Measurements from ENCODE around the gene FBXO21. TPM values are rescaled to one million over a fixed set of nuclear protein-coding genes. Genes with fewer than 3 reads are reported as not detected.
"Not testable (repeated sequence)": the region's sequence is repeated elsewhere in the genome, so short reads cannot be mapped to it uniquely, and the experiment has no call there.

The FBXO21 gene, protein sequence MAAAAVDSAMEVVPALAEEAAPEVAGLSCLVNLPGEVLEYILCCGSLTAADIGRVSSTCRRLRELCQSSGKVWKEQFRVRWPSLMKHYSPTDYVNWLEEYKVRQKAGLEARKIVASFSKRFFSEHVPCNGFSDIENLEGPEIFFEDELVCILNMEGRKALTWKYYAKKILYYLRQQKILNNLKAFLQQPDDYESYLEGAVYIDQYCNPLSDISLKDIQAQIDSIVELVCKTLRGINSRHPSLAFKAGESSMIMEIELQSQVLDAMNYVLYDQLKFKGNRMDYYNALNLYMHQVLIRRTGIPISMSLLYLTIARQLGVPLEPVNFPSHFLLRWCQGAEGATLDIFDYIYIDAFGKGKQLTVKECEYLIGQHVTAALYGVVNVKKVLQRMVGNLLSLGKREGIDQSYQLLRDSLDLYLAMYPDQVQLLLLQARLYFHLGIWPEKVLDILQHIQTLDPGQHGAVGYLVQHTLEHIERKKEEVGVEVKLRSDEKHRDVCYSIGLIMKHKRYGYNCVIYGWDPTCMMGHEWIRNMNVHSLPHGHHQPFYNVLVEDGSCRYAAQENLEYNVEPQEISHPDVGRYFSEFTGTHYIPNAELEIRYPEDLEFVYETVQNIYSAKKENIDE
- polyA plus RNA-seq (ENCODE audit: insufficient read length in 4 of 4), result 10 to 100 TPM; 47.8 to 65.2 (median 60.9) TPM

DNA sequence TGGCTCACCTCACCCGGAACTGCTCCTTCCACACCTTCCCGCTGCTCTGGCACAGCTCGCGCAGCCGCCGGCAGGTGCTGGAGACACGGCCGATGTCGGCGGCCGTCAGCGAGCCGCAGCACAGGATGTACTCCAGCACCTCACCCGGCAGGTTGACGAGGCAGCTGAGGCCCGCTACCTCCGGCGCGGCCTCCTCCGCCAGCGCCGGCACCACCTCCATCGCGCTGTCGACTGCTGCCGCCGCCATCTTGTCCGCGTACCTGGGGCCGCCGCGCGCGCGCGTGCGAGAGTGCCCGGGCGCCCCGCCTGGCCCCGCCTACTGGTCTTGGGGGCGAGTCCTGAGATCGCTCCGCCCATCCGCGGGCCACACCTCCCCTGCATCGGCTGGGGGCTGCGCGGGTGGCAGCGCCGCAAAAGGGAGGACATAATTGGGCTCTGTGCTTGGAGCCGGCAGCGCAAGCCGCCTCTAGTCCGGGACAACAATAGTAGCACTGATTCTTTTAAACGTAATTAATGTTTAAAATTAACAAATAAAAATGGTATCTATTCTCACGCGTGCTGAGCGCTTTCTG, at the start of gene FBXO21:
Gene FBXO21, minus strand, starts transcription at position 261 of the 572 bp plus-strand sequence. Its CDS starts 14 bp downstream, at position 247.
- peak; percentile 70 to 79 (median 76) for DNase-seq (ENCODE audit: low read depth in 4 of 4, low spot score in 3 of 4)

DNA sequence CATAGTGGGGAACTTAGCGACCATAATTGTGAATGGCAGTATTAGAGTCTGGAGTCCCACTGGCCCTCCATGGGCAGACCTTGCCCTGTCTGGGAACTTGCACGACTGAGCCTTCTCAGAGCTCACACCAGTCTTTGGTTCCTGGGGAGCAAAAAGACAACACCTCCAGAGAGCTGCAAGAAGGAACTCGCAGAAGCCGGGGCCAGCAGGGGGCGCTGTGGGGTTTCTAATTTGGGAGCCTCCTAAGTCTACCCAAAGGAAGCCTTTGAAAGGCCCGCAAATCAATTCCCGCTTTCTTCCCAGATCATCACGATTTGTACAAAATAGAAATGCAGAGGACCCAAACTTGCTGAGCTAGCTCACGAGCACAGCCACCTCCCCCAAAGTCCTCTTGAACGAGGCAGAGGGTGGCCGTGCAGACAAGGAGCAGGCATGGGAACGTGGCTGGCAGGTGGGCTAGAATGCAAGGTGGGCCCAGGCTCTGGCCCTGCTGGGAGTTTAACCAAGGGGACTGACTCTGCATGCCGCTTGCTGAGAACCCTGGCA, 46.3 kb upstream of the FBXO21 start:
- peak; percentile 23 to 59 (median 52) for DNase-seq (ENCODE audit: low read depth in 4 of 4, low spot score in 3 of 4)

DNA sequence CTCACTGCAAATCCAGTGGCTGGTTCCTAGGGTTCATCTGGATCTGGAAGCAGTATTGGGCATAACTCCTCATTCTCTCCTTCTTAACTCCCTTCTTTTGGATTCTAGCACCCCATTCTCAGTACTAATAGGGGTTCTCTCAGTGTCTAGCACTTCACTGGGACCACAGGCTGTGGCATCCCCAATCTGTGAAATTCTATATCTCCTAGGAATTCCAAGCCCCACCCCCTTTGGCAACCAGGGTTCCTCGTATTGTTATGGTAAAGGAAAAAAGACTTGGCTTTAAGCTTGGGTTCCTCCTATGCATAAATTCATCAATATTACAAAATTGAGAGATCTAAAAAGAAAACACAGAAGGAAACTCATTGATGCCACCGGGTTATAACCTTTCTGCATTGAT, 45.0 kb upstream of the FBXO21 start:
- DNase-seq (ENCODE audit: low read depth in 4 of 4, low spot score in 3 of 4), result no peak

DNA sequence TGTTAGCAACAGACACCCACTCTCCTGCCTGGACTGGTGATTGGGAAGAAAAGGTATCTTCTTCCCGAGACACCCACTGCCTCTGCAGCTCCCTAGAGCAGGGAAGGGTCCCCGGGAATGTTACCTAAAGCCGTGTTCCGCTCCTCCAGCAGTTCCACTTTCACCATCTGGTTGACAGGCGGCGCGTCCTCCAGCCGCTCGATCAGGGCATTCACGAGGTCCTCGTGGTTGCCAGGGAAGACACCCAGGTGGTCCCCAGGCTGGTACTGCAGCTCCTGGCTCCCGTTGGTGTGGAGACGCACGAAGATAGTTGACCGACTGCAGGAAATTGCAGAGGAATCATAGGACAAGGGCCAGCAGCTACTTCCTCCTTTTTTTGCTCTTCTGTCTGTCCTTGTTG, 44.2 kb upstream of the FBXO21 start:
- DNase-seq (ENCODE audit: low read depth in 4 of 4, low spot score in 3 of 4), result no peak

DNA sequence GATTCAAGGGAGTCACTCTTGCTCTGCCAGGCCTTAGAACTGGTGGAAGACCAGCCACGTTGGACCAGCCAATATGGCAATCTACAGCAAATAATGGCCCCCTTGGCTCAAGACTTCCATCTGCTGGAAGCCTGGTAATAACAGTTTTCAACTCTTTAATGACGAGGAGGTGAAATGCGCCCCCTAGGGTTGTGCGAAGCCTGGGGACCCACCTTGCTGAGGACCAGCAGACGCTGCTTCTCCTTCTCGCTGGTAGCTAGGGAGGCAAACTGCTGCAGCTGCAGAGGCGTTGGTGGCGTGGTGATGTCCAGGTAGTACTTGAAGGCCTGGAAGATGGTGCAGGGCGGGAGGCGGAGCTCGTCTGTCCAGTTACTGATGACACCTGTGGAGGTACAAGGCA, 41.5 kb upstream of the FBXO21 start:
- no peak for DNase-seq (ENCODE audit: low read depth in 4 of 4, low spot score in 3 of 4)

DNA sequence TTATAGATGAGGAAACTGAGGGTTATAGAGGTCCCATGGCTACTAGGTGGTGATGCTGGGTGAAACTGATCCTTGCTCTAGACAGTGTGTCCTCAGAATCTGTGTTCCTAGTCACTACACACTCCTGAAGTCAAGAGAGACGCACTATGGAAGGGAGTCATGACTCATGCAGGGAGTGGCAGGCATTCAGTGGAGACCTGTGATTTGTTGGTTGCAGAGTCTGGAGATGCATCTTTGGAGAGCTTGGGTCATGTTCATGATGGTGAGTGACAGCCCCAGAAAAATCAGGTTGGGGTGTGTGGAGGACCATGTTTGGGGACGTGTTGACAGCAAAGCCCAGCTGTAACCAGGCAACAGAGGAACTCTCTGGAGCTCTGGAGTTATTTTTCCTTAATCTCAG, 38.0 kb upstream of the FBXO21 start:
- DNase-seq (ENCODE audit: low read depth in 4 of 4, low spot score in 3 of 4), result no peak

DNA sequence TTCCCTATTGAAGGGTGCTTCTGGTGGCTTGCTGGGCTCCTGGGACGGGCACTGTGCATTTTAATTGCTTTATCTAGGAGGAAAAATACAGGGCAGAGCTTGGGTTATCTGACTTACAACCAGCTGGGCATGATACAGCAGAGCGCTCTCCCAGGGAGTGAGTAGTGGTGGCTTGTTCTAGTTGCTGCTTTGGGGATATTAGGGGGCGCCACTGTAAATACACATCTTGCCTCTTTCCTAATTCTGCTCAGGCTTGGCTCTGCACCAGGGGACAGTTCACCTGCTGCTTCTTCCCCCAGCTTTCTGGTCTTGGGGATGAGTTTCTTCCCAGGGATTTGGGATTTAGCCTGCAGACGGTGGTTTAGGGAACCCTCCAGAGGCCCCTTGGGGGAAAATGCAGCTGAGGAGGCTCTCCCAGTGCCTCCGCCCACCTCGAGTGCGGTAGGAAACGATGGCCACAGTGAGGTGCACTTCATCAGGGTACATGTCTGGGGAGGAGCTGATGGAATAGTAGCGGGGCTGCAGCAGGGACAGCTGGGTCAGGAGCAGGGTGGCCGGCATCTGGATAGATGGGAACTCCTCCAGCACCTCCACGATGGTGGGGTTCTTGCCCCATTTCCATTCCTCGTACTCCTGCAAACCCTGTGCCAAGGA, 36.9 kb upstream of the FBXO21 start:
- DNase-seq (ENCODE audit: low read depth in 4 of 4, low spot score in 3 of 4), result no peak

DNA sequence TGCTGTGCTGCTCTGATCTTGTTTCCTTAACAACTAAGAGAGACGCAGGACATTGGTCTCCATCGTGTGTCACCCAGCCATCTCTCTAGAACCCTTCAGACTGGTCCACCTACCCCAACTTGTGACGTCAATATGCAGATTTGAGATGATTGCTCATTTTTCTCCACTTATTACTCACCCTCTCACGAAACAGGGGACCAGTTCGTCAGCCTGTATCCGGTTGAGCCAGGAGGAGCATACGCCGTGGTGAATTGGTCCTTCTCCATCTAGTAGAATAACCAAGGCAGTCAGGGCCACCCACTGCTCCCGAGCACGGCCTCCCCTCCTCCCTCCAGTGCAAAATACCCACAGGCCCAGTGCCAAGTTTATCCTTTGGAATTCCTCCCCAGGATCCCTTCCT, 36.2 kb upstream of the FBXO21 start:
- DNase-seq (ENCODE audit: low read depth in 4 of 4, low spot score in 3 of 4), result no peak

DNA sequence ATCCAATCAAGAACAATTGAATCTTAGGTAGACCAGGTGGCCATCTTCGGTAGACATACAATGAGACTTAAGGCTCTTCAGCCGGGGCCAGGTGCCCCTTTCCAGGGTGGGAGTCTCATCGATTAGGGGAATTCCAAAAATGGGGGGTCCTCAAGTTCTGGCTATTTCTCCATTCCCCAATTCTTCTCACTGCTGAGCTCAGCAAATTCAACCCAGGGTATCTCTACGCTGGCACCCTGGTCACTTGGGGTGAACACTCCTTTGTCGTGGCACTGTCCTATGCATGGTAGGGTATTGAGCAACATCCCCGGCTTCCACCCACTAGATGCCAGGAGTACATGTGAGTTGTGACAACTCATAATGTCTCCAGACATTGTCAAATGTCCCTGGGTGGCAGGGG, 34.9 kb upstream of the FBXO21 start:
- DNase-seq (ENCODE audit: low read depth in 4 of 4, low spot score in 3 of 4), result no peak

DNA sequence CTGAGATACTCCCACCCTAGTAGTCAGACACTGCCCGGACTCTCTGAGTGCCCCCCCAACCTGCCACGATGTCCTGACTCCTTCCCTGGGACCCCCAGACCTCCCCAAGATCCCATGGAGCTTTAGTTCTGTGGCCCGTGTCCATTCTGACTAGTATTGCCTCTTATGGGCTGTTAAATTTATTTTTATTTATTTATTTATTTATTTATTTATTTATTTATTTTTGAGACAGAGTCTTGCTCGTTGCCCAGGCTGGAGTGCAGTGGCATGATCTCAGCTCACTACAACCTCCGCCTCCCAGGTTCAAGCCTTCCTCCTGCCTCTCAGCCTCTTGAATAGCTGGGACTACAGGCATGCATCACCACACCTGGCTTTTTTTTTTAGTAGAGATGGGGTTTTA, 30.7 kb upstream of the FBXO21 start:
- not testable (repeated sequence) for DNase-seq (ENCODE audit: low read depth in 4 of 4, low spot score in 3 of 4)

DNA sequence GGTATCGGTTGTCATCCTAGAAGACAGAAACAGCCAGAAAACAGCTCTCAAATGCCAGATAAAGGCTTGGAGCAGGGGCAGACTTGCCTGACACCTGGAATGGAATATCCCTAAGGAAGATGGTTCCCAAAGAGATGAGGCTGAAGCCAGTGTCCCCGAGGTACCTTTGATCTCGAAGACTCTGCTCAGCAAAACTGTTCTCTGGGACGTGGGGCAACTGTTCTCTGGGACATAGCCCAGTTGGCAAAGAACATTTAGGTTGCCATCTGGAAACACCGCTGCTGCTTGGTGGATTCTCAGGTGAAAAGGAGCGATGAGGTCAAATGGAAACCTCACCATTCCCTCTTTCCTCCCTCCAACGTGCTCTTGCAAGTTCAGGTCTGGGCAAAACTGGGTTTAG, 27.9 kb upstream of the FBXO21 start:
- no peak for DNase-seq (ENCODE audit: low read depth in 4 of 4, low spot score in 3 of 4)

DNA sequence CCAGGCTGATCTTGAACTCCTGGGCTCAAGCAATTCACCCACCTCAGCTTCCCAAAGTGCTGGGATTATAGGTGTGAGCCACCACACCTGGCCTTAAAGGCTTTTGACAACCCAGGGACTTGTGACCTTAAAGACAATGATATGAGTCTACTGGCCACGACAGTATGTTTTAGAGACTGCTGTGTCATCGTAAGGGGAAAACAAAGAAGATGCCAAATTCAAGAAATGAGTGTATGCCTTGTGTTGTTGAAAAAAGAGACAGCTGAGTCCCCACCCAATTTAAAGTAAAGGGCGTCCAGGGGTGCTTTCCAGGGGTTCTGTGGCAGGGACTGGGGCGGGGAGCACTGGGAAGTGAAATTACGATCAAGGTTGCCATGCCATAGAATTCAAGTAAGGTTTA, 26.4 kb upstream of the FBXO21 start:
- DNase-seq (ENCODE audit: low read depth in 4 of 4, low spot score in 3 of 4), result no peak

DNA sequence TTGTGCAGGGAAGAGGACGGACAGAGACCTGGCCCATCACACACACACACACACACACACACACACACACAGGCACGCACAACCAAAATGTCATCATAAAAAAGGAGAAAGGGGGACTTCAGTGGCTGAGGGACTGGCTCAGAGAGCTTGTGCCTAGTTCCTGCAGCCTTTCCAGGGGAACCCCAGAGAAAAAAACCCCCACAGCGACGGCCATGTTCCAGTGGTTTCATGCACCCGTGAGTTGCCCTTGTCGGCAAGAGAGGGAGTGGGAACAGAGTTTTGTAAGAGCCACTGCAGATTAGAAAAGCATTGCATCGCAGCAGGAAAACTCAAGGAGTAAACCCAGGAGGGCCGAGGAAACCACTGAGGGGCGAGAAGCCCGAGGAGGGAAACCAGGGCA, 24.5 kb upstream of the FBXO21 start:
- no peak for DNase-seq (ENCODE audit: low read depth in 4 of 4, low spot score in 3 of 4)

DNA sequence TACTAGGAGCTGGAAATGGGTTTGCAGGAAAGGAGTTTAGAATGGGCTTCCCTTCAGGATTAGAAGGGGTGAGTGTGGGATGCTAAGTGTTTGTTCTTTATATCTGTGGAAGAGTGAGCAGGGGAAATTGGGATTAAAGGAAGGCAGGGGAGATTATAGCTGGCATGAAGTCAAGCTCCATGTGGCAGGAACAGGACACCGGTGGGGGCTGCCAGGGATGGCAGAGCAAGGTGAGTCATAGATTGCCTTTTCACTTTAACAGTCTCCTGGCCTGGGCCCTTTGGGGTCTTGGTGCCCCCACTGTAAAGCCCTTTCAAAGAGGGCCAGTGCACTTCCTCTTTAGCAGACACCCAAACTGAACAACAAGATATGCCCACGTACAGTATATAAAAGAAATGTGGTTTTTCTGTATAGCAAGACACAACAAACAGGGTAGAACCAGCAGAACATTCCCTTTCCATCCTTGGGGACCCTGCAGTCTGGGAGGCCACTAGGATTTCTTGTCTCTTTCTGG, 23.1 kb upstream of the FBXO21 start:
- no peak for DNase-seq (ENCODE audit: low read depth in 4 of 4, low spot score in 3 of 4)

DNA sequence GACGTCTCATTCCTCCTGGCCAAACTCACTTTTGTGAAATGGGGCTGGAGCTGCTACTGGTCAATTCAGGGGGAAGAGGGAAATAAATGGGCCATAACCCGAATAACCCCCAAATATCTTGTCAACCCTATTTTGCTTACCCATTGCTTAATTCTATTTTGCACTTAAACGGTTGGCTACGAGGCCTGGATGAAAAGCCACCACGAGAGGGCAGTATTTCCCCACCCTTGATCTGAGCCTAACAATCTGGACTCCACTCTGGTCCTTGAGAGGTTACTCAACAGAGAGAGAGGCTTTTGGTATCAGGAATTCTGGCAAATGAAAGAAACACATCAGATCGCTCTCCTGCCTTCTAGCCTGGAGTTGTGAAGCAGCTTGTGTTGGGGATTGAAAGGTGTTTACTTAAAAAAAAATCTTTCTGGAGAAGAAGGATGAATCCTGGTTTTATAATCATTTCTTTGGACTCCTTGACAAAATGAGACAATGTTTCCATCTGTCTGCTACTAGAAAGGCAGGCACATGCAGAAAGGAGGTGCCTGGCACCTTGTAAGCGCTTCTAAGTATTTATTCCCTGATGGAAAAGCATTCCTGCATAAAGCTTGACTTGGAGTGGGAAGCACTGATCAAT, 22.4 kb upstream of the FBXO21 start:
- DNase-seq (ENCODE audit: low read depth in 4 of 4, low spot score in 3 of 4), result peak in 3 of 4 donors; percentile 29 to 69 (median 55)

DNA sequence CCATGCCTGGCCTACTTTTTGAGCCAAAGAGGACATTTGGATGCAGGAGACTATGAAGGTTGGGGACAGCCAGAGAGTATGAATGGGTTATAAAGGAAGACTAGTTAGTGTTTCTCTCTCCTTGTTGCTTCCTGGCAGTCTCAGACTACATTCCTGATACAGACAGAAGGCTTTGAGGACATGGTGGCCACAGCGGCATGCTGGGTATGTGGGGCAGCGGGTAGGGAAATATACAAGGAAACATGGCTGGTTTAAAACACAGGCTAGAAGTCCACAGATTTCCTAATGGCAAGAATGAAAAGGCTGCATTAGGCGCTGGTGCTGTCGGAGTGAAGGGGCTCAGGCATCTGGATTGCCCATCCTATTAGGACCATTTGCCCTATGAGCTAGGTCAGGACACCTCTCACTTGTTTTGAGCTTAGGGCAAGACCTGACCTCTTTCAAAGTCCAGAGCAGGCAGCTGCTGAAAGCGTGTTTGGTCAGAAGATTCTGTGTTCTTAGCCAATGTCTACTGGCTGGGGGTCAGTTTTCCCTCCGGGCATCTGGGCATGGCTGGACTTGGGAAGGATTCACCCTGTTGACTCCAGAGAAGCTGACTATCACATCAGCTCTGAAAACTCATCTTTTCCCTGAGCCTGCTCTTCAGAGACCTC, 20.1 kb upstream of the FBXO21 start:
- DNase-seq (ENCODE audit: low read depth in 4 of 4, low spot score in 3 of 4), result no peak

DNA sequence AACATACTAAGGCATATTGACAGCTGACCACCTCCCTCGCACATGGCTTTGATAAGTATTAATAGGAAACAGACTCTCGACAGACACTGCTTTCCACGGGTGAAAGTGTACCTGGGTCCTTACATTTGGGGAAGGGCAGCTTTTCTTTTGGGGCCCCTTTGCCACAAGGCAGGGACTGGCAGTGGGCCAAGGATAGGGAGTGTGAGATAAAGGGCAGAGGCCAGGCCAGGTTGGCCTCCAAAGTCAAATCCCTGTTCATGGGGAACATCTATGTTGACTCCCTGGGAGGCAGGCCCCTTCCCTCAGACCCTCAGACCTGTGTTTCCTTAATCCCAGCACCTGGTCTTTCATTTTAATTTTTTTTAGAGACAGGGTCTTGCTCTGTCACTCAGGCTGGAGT, 19.4 kb upstream of the FBXO21 start:
- DNase-seq (ENCODE audit: low read depth in 4 of 4, low spot score in 3 of 4), result no peak

DNA sequence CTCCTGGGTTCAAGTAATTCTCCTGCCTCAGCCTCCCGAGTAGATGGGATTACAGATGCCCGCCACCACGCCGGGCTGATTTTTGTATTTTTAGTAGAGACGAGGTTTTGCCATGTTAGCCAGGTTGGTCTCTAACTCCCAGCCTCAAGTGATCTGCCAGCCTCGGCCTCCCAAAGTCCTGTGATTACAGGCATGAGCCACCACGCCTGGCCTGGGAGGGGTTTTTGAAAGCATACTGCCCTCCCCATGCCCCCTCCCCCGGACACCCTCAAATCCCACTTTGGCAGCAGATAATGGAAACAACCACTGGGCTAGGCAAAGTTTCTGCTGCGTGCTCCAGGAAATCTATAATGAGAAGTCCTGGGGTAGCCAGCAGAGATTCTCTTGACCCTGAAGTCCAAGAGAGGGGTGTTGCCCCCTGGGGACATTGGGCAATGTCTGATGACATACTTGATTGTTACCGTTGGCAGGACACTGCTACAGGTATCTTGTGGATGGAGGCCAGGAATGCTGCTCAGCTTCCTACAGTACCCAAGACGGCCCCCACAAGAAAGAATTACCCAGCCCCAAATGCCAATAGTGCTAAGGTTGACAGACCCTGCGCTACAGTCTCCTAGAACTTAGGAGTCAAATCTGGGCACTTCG, 18.7 kb upstream of the FBXO21 start:
- DNase-seq (ENCODE audit: low read depth in 4 of 4, low spot score in 3 of 4), result no peak

DNA sequence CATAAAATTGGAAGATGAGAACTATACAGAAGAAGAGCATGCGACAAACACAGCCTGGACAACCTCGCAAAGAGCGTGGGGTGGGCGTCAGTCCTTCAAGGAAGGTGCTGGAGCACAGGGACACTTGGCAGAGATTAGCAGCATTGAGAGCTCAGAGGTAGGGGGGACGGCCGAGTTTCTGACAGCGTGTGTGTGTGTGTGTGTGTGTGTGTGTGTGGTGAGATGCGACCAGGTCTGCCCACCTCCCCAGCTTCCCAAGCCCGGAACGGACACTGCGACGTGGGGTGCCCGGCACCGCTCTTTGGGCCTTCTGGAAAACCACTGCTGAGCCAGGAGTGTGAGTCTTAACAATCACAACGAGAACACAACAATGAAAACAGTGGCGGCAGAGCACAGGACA, 17.9 kb upstream of the FBXO21 start:
- no peak for DNase-seq (ENCODE audit: low read depth in 4 of 4, low spot score in 3 of 4)

All from left renal pelvis (tissue), 4 donors.